GM10248 (cell line): ENCODE measurements around the gene PLVAP.

Experiments used
- CTCF ChIA-PET: fragments of 300-600 bp; sonication (Branson Sonifier 250); formaldehyde crosslinking; extraction: SDS; loops from one replicate; lab custom pipeline; 2021; ENCODE audit warnings: antibody characterized with exemption; lab: Yijun Ruan, JAX
- POLR2A ChIA-PET: fragments of 350-650 bp; sonication (Branson Sonifier 250); formaldehyde crosslinking; extraction: SDS; loops from one replicate; lab custom pipeline; 2020; ENCODE audit warnings: antibody characterized with exemption; lab: Yijun Ruan, JAX
- DNase-seq: peaks from one replicate; pipeline ENCODE4 v3.0.0; 2012; ENCODE audit errors: extremely low spot score
- CTCF ChIP-seq: IDR thresholded peaks from 2 replicates; pipeline ENCODE4 v1.5.1; 2012; ENCODE audit warnings: mild to moderate bottlenecking, low read depth; ENCODE audit errors: extremely low read depth, missing control alignments, control extremely low read depth

Gene PLVAP

DNA sequence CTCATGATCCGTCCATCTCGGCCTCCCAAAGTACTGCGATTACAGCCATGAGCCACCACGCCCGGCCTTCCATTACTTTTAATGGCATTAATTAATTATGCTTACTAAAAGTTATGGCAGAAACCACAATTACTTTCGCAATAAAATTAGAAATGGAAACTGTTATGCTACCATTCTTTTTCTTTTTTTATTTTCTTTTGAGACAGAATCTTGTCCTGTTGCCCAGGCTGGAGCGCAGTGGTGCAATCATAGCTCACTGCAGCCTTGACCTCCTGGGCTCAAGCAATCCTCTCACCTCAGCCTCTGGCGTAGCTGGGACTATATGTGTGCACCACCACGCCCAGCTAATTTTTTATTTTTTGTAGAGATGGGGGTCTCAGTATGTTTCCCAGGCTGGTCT, 32.8 kb upstream of the PLVAP start:
- no peak for DNase-seq
- TF ChIP-seq CTCF = no peak
- CTCF ChIA-PET = interaction anchor here (0.9 kb wide), 1 partner anchor 8 kb away, joined by 3 read pairs; no protein-coding TSS in a partner anchor
- POLR2A ChIA-PET = no interaction called here

DNA sequence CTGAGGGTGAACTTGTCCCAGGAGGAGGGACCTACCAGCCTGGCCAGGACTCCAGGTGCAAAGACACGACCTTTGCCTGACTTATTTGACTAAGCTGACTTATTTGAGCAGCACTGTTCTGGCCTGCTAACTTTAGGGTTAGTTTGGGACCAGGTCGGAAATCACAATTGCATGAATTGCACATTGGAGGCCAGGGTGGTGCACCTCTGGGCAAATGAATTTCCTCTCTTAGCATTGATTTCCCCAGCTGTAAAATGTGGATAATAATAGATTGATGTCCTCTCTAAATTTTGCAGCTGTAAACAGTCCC, 29.7 kb upstream of the PLVAP start:
- CTCF ChIA-PET = interaction anchor here (1.3 to 2.2 kb wide), 2 partner anchors 18 to 326 kb away, joined by 3 to 7 read pairs; no protein-coding TSS in a partner anchor
- POLR2A ChIA-PET = interaction anchor here (2.5 kb wide), 1 partner anchor 13 kb away, joined by 10 read pairs; the partner anchor contains the start of gene MVB12A
- TF ChIP-seq CTCF = no peak
- DNase-seq = no peak

DNA sequence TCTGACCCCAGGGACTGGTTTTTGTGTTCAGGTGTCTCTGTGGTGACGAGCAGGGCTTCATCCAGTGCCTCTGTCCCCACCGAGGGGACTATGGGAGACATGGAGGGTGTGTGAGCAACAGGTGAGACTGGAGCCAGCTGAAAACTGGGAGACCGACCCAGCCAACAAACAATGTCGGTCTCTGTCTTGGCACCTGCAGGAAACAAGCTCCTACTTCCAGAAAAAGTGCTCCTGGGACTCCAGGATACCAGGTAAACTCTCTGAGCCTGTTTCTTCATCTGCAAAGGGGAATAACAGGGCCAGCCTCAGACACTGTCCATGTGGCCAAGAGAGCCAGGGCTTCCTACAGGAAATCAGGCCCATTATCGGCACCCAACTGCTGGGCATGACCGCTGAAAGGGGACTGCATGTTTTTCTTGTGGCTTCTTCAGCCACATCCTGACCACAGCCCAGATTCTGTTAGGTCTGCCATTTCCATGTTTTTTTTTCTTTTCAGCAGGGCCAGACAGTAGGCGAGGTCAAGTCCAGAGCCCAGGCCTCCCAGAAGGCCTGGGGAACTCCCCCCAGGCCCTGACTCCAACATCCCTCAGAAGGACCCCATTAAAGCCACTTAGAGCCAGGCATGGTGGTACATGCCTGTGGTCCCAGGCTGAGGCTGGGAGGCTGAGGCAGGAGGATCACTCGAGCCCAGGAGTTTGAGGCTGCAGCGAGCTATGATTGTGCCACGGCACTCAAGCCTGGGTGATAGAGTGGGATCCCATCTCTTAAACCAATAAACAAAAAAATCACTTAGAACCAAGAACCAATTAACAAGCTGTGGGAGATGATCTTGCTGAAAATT, 29.1 kb upstream of the PLVAP start:
- CTCF ChIA-PET = interaction anchor here (0.8 to 2.2 kb wide), 9 partner anchors 13 to 326 kb away, joined by 3 to 7 read pairs (median 3); partner anchors contain the start of gene MVB12A
- no peak for TF ChIP-seq CTCF
- peak; percentile 52 for DNase-seq
- POLR2A ChIA-PET = interaction anchor here (0.5 to 2.5 kb wide), 4 partner anchors 10 to 97 kb away, joined by 3 to 10 read pairs (median 5); partner anchors contain the start of genes DDA1 and MVB12A

- DNase-seq = peak; percentile 93
- ChIA-PET CTCF (interaction anchor here (0.8 to 2.2 kb wide), 11 partner anchors 10 to 101 kb away, joined by 3 to 7 read pairs (median 4); partner anchors contain the start of gene MVB12A), POLR2A (interaction anchor here (0.5 to 2.5 kb wide), 7 partner anchors 9 to 167 kb away, joined by 3 to 10 read pairs (median 3); partner anchors contain the start of genes DDA1 and MVB12A)
- no peak for TF ChIP-seq CTCF
Measured at GRCh38 chr19:17405250-17406045, 28.3 kb upstream of the PLVAP start, which contains the start of gene BST2. Gene BST2 (minus strand): TSS chr19:17405630. CDS start chr19:17405575, 55 bp downstream.

DNA sequence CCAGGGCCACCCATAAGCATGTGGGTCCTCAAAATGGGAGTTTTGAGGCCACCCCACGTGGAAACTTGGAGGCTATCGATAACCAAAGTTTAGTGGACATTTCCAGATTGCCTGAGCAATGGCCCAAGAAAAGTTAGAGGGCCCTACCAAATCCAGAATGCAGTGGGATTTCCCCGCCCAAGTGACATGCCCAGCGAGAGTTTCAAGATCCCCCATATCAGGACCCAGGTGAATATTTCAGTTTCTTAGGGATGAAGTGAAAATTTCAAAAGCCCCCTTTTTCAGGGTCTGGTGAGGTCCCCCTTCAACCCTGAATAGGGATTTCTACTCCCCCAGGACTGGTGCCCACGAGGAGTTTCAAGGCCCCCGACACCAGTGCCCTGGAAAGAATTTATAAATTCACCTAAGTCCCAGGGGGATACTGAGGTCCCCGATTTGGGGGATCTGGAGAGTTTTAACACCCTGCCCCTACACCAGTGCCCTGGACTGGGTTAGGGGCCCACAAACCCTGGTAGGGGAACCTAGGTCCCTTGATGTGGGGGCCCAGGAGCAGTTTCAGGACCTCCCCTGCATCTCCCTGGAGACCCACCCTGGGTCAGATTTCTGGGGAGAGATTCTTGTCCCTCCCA, 27.6 kb upstream of the PLVAP start:
- POLR2A ChIA-PET = interaction anchor here (0.6 to 2.5 kb wide), 7 partner anchors 13 to 401 kb away, joined by 3 to 10 read pairs (median 6); partner anchors contain the start of genes DDA1 and MVB12A
- TF ChIP-seq CTCF = no peak
- peak; percentile 32 for DNase-seq
- CTCF ChIA-PET = interaction anchor here (1.0 to 1.7 kb wide), 5 partner anchors 9 to 91 kb away, joined by 3 to 6 read pairs (median 5); partner anchors contain the start of gene MVB12A
